Progenitor cell of endocrine pancreas (in vitro differentiated cells): ENCODE measurements around the gene ATP2A3. TPM values are rescaled to one million over a fixed set of nuclear protein-coding genes. Genes with fewer than 3 reads are reported as not detected.

Source experiments
- DNase-seq: peaks from one replicate; pipeline ENCODE4 v3.0.0; 2021; ENCODE audit warnings: low spot score; ENCODE audit not compliant: unreplicated experiment
- H3K27ac Mint-ChIP-seq: 2 replicates; pipeline ENCODE4 v1.8.0; 2021; ENCODE audit warnings: mild to moderate bottlenecking, moderate library complexity, mixed read lengths
- H3K27me3 Mint-ChIP-seq: 2 replicates; pipeline ENCODE4 v1.8.0; 2021; ENCODE audit warnings: mixed read lengths
- H3K36me3 Mint-ChIP-seq: 2 replicates; pipeline ENCODE4 v1.8.0; 2022; ENCODE audit warnings: mixed read lengths; ENCODE audit not compliant: insufficient read depth
- H3K4me1 Mint-ChIP-seq: 2 replicates; pipeline ENCODE4 v1.8.0; 2021; ENCODE audit warnings: low read depth, mixed read lengths
- H3K4me3 Mint-ChIP-seq: 2 replicates; pipeline ENCODE4 v1.8.0; 2021; ENCODE audit warnings: low read depth, mild to moderate bottlenecking, moderate library complexity, mixed read lengths
- H3K9me3 Mint-ChIP-seq: 2 replicates; pipeline ENCODE4 v1.8.0; 2021; ENCODE audit warnings: low read depth, mixed read lengths
- total RNA-seq: library from RNA; stranded (reverse); gene quantifications from 2 replicates; pipeline ENCODE4 v1.2.1, GENCODE V29; 2021
- TF ChIP-seq, protein P1 (sequence below): fragments of 200-600 bp; sonication (generic); IDR thresholded peaks from one replicate; pipeline ENCODE4 v1.5.0; 2021; ENCODE audit warnings: antibody characterized with exemption, mild to moderate bottlenecking; ENCODE audit not compliant: unreplicated experiment

ATP2A3 gene
- total RNA-seq, 1 donor from 2014 or later: 59.2 TPM

DNA sequence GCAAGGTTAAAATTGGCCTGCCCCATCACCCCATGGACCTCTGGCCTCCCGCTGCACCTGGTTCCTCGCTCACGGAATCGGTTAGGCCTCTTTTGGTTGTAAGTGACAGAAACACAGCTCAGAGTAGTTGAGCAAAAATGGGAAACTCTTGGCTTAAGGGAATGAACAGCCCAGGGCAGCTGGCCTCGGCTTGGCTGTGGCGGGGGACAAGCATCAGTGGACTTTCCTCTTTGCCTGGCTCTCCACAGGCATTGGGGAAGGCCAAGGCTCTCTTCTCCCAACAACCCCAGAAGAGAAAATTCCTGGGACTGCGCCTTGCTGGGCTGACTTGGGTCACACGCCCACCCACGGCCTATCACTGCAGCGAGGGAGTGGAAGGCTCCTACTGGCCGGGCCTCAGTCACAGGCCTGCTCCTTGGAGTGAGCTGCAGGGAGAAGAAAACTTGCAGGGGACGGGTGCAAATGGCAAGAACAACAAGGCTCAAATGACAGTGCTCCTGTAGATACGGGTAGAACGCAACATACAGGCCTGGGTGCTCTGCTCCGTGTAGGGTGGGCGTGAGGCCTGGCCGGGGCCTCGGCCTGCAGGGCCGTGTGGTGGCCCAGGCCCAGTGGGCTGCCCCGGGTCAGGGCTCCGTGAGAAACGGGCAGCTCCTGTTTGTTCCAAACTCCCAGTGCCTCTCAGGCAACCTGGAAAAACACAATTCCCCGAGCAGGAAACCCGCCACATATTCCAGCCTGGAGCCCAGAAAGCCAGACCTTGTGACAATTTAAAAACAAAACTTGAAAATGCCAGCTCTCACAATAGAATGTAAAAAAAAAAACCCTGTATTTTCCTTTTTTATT lies 25.0 kb upstream of the ATP2A3 start:
- DNase-seq: no peak
- Mint-ChIP-seq H3K4me1 (no peaks in the 10 kb centered on the region), H3K36me3 (no peaks in the 10 kb centered on the region), H3K9me3 (no peaks in the 10 kb centered on the region), H3K4me3 (no peak overlapping the region), H3K27ac (no peak overlapping the region), H3K27me3 (peaks cover 4% of the 10 kb centered on the region)
- TF ChIP-seq, protein P1, sequence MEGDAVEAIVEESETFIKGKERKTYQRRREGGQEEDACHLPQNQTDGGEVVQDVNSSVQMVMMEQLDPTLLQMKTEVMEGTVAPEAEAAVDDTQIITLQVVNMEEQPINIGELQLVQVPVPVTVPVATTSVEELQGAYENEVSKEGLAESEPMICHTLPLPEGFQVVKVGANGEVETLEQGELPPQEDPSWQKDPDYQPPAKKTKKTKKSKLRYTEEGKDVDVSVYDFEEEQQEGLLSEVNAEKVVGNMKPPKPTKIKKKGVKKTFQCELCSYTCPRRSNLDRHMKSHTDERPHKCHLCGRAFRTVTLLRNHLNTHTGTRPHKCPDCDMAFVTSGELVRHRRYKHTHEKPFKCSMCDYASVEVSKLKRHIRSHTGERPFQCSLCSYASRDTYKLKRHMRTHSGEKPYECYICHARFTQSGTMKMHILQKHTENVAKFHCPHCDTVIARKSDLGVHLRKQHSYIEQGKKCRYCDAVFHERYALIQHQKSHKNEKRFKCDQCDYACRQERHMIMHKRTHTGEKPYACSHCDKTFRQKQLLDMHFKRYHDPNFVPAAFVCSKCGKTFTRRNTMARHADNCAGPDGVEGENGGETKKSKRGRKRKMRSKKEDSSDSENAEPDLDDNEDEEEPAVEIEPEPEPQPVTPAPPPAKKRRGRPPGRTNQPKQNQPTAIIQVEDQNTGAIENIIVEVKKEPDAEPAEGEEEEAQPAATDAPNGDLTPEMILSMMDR: no peak

DNA sequence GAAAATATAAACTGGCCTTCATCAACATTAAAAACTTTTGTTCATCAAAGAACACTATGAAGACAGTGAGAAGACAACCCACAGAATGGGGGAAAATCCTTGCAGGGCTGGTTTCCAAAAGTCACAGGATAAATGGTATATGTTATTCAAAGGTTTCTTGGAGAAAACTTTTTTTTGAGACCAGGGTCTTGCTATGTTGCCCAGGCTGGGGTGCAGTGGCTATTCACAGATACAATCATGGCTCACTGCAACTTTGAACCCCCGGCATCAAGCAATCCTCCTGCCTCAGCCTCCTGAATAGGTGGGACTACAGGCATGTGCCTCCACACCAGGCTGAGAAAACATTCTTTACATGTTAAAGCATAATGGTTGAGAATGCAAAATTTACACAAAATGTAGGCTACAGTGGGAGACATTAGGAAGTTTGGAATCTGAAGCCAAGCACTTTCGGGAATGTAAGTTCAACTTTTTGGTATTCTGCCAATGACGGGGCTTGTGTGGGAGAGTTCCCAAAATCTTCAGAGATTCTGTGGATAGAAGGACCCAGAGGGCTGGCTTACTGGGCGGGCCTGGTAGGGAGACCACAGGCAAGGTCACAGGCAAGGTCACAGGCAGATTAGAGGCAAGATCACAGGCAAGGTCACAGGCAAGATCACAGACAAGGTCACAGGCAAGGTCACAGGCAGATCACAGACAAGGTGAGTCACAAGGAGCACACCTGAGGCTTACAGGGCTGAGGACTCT lies 24.2 kb upstream of the ATP2A3 start:
- no peak for DNase-seq
- no peaks in the 10 kb centered on the region for H3K9me3 Mint-ChIP-seq
- TF ChIP-seq, protein P1: no peak
- H3K27ac Mint-ChIP-seq: no peak overlapping the region
- no peak overlapping the region for H3K4me3 Mint-ChIP-seq
- peaks cover 4% of the 10 kb centered on the region for H3K27me3 Mint-ChIP-seq
- H3K4me1 Mint-ChIP-seq: no peaks in the 10 kb centered on the region
- no peaks in the 10 kb centered on the region for H3K36me3 Mint-ChIP-seq

DNA sequence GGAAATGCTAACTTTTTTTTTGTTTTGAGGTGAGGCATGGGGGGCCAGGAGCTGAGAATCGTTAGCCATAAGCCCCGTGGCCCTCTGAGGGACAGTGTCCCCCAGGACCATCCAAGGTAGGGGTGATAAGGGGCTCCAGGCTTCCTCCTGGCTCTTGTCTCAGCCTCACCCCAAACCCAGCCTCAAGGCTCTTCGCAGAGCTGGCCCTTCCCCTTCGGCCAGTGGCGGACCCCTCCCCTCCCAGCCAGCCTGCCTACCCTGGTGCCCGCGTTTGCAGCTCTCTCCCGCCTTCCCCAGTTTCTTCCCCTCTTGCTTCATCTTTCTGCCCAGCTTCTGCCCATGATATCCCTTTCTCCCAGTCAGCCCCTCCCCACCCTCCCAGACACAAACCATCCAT lies 22.7 kb upstream of the ATP2A3 start:
- H3K27me3 Mint-ChIP-seq: peaks cover 4% of the 10 kb centered on the region
- DNase-seq: no peak
- H3K36me3 Mint-ChIP-seq: no peaks in the 10 kb centered on the region
- TF ChIP-seq, protein P1: no peak
- no peaks in the 10 kb centered on the region for H3K4me1 Mint-ChIP-seq
- no peak overlapping the region for H3K4me3 Mint-ChIP-seq
- H3K27ac Mint-ChIP-seq: no peak overlapping the region
- no peaks in the 10 kb centered on the region for H3K9me3 Mint-ChIP-seq

DNA sequence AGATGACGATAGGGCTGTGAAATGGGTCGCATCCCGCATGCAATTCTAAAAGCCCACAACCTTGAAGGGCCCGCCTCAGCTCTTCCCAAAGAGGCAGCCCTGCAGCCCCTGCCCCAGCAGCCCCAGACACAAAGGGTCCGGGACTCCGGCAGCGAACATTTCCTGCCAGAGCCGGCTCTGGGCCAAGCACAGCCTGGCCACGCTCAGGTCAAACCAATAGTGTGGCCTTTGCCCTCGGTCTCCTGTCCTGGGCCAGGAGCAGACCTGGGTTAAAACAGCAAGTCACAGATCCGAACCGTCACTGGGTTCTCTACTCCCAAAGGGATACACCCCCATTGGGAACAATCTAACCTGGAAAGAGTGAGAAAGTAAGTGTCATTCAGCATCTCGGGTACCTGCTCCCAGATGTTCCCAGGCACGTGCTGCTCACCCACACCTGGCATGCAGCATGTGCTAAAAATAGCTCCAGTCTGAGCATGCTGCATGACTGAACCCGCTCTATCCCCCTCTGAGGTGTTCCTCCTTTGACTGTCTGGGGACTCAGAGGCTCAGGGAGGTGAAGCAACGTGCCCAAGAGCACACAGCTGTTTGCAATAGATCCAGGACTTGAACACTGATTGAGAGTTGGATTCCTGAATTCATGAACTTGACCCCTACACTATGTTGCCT lies 22.2 kb upstream of the ATP2A3 start:
- Mint-ChIP-seq H3K4me3 (no peak overlapping the region), H3K27ac (no peak overlapping the region), H3K36me3 (no peaks in the 10 kb centered on the region), H3K27me3 (peaks cover 8% of the 10 kb centered on the region), H3K4me1 (no peaks in the 10 kb centered on the region), H3K9me3 (no peaks in the 10 kb centered on the region)
- TF ChIP-seq, protein P1: no peak
- DNase-seq: no peak

DNA sequence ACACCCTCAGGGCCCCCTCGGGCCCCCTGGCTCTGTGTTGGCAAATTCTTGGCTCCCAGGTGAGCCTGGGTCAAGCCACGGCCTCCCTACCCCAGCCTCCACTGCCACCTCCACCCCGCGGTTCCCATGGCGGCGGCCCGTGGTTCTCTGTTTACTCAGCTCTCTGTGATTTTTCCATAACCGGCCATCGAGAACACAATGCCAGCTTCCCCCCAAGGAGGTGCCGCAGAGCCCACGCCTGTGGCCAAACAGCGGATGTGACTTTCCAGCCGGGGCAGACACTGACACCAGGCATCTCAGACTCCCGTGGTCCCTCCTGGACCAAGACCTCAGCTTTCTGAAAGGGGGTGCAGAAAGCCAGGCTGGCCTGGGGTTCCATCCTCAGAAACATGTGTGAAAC lies 21.6 kb upstream of the ATP2A3 start:
- H3K27me3 Mint-ChIP-seq: peaks cover 12% of the 10 kb centered on the region
- no peak overlapping the region for H3K27ac Mint-ChIP-seq
- H3K4me1 Mint-ChIP-seq: no peaks in the 10 kb centered on the region
- DNase-seq: no peak
- TF ChIP-seq, protein P1: no peak
- H3K4me3 Mint-ChIP-seq: no peak overlapping the region
- H3K9me3 Mint-ChIP-seq: no peaks in the 10 kb centered on the region
- no peaks in the 10 kb centered on the region for H3K36me3 Mint-ChIP-seq
